ENCODE data around the gene SHH. TPM values are rescaled to one million over a fixed set of nuclear protein-coding genes. Genes with fewer than 3 reads are reported as not detected.
A peak's percentile ranks its signal among the peaks of the same experiment; 100 is the strongest.

SHH gene
- total and polyA plus RNA-seq, 3 experiments from 2014 or later = not detected

DNA sequence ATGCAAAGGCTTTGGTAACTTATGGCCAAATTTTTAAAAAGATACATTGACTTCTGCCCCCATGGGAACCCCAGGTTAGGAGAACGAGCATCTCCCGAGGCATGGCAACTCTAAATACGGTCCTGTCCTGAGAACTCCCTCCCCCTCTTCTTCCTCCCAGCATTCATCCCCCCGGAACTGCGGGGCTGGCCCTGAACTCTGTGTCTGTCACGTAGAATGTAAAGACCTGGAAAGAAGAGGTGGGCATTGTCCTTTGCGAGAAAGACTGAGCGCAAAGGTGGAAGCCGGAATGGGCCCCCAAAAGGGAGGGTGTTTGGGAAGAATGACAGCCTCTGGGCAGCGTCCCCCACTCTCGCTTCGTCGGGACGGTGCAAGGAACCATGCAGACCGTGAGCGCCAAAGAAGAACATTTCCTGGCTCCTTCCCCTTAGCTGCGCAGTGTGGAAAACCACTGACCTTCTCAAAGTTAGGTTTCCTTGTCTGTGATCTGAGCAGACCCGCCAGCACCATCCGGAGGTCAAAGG lies 21.0 kb downstream of the SHH start:
- Mint-ChIP-seq H3K27me3 (peaks cover under 1 to 2% of the 10 kb centered on the region in 2 donors), H3K27ac (no peak overlapping the region), H3K36me3 (no peaks in the 10 kb centered on the region), H3K4me1 (peaks cover 1 to 8% (median 5%) of the 10 kb centered on the region in 3 donors), H3K4me3 (no peak overlapping the region), H3K9me3 (no peaks in the 10 kb centered on the region)
- Histone ChIP-seq H3K27ac (ENCODE audit: low read depth, low read length) (no peak overlapping the region), H3K27me3 (ENCODE audit: insufficient read depth, low read length, poor library complexity, severe bottlenecking) (peaks cover 2% of the 10 kb centered on the region), H3K4me1 (ENCODE audit: insufficient read depth, low read length) (no peaks in the 10 kb centered on the region), H3K36me3 (ENCODE audit: insufficient read depth, low read length) (no peaks in the 10 kb centered on the region), H3K9me3 (ENCODE audit: low read length) (no peaks in the 10 kb centered on the region), H3K4me3 (ENCODE audit: low read length) (no peak overlapping the region)
- DNase-seq = peak in 1 of 5 donors; percentile 42
- CTCF ChIA-PET = no interaction called here
- POLR2A ChIA-PET = no interaction called here

DNA sequence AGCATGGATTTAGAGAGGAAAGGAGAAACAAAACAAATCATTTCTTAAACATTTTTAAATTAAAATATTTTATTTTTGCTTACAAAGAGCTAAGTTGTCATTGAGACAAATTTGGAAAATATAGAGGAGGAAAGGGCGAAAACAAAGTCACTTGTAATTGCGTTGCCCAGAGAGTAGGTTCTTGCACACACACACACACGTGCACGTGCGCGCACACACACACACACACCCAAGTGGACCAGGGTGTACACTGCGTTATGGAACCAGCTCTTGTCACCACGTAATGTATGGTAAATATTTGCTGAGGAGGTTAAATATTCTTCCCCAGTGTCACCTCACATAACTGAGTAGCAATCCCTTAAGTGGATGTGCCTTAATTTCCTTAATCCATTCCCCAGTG lies 21.6 kb downstream of the SHH start:
- H3K9me3 ChIP-seq (ENCODE audit: low read length) = no peaks in the 10 kb centered on the region
- H3K9me3 Mint-ChIP-seq = no peaks in the 10 kb centered on the region
- ChIA-PET CTCF (no interaction called here), POLR2A (no interaction called here)
- H3K4me1 Mint-ChIP-seq = peaks cover 7 to 13% (median 8%) of the 10 kb centered on the region in 3 donors
- peaks cover 2 to 6% of the 10 kb centered on the region in 2 donors for H3K27me3 Mint-ChIP-seq
- no peaks in the 10 kb centered on the region for H3K36me3 Mint-ChIP-seq
- H3K36me3 ChIP-seq (ENCODE audit: insufficient read depth, low read length) = no peaks in the 10 kb centered on the region
- no peak overlapping the region for H3K27ac ChIP-seq (ENCODE audit: low read depth, low read length)
- no peaks in the 10 kb centered on the region for H3K27me3 ChIP-seq (ENCODE audit: insufficient read depth, low read length, poor library complexity, severe bottlenecking)
- no peaks in the 10 kb centered on the region for H3K4me1 ChIP-seq (ENCODE audit: insufficient read depth, low read length)
- H3K4me3 ChIP-seq (ENCODE audit: low read length) = no peak overlapping the region
- H3K27ac Mint-ChIP-seq = no peak overlapping the region
- H3K4me3 Mint-ChIP-seq = no peak overlapping the region
- DNase-seq = no peak

DNA sequence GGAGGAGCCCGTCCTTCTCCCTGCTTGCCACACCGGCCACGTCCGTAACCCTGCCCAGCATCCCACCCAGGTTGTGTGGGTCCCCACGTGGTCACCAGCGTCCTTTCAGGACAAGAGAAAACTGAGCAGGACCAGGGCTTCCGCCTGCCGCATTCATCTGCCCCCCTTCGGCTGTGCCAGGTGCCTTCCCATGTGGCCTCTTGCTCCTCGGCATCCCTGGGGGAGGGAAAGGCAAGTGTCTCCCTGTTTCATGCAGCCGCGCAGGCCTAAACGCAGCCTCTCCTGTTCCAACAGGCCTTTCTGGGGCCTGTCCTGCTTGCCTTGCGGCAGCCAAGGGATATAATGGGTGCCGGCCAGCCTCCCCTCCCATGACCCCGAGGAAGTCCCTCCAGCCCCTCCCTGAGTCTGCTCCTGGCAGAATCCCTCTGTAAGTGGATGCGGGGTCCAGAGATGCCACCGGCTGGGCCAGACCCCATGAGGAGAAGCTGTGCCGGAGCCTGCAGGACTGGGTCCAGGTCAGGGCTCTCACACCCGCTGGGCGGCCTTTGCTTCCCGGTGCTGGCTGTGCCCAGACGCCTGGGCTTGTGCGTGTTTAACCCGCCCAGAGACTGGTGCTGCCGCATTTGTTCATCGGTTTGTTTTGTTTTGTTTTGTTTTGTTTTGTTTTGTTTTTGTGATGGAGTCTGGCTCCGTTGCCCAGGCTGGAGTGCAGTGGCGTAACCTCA lies 23.1 kb downstream of the SHH start:
- no peak overlapping the region for H3K4me3 Mint-ChIP-seq
- ChIA-PET CTCF (interaction anchor here (1.1 kb wide), 1 partner anchor 876 kb away, joined by 3 read pairs; no protein-coding TSS in a partner anchor), POLR2A (no interaction called here)
- H3K36me3 ChIP-seq (ENCODE audit: insufficient read depth, low read length) = no peaks in the 10 kb centered on the region
- peaks cover 5 to 9% (median 9%) of the 10 kb centered on the region in 3 donors for H3K36me3 Mint-ChIP-seq
- no peaks in the 10 kb centered on the region for H3K4me1 ChIP-seq (ENCODE audit: insufficient read depth, low read length)
- no peak overlapping the region for H3K4me3 ChIP-seq (ENCODE audit: low read length)
- no peaks in the 10 kb centered on the region for H3K9me3 Mint-ChIP-seq
- no peaks in the 10 kb centered on the region for H3K9me3 ChIP-seq (ENCODE audit: low read length)
- H3K27ac ChIP-seq (ENCODE audit: low read depth, low read length) = no peak overlapping the region
- H3K27ac Mint-ChIP-seq = peak overlapping the region in 2 of 8 donors; percentile 35 to 60
- no peaks in the 10 kb centered on the region for H3K27me3 ChIP-seq (ENCODE audit: insufficient read depth, low read length, poor library complexity, severe bottlenecking)
- peaks cover 8 to 13% (median 8%) of the 10 kb centered on the region in 3 donors for H3K4me1 Mint-ChIP-seq
- peaks cover 2 to 6% of the 10 kb centered on the region in 2 donors for H3K27me3 Mint-ChIP-seq
- no peak for DNase-seq

DNA sequence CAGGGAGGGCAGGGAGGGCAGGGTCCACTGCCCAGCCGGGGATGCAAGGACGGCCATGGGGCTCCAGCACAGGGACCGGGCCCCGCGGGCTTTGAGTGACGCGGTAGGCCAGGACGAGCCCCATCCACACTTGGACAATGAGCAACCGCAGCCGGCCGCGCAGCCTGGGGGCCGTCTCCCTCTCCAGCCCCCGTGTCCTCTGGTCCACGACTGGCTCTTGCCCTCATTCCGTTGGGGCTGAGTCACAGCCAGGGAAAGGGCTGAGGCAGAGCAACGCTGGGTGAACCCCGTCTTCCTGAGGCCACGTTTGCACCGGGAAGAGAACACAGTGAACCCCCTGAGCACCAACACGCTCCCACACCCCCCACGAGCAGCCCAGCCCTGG lies 23.7 kb downstream of the SHH start:
- H3K36me3 Mint-ChIP-seq = peaks cover 9 to 14% (median 10%) of the 10 kb centered on the region in 3 donors
- no peaks in the 10 kb centered on the region for H3K9me3 Mint-ChIP-seq
- no peak overlapping the region for H3K27ac Mint-ChIP-seq
- Histone ChIP-seq H3K9me3 (ENCODE audit: low read length) (no peaks in the 10 kb centered on the region), H3K4me1 (ENCODE audit: insufficient read depth, low read length) (no peaks in the 10 kb centered on the region), H3K36me3 (ENCODE audit: insufficient read depth, low read length) (no peaks in the 10 kb centered on the region), H3K27me3 (ENCODE audit: insufficient read depth, low read length, poor library complexity, severe bottlenecking) (no peaks in the 10 kb centered on the region), H3K27ac (ENCODE audit: low read depth, low read length) (no peak overlapping the region), H3K4me3 (ENCODE audit: low read length) (no peak overlapping the region)
- DNase-seq = no peak
- no peak overlapping the region for H3K4me3 Mint-ChIP-seq
- H3K27me3 Mint-ChIP-seq = peaks cover 2 to 6% of the 10 kb centered on the region in 2 donors
- peaks cover 8 to 13% (median 8%) of the 10 kb centered on the region in 3 donors for H3K4me1 Mint-ChIP-seq
- POLR2A ChIA-PET = no interaction called here
- CTCF ChIA-PET = no interaction called here

DNA sequence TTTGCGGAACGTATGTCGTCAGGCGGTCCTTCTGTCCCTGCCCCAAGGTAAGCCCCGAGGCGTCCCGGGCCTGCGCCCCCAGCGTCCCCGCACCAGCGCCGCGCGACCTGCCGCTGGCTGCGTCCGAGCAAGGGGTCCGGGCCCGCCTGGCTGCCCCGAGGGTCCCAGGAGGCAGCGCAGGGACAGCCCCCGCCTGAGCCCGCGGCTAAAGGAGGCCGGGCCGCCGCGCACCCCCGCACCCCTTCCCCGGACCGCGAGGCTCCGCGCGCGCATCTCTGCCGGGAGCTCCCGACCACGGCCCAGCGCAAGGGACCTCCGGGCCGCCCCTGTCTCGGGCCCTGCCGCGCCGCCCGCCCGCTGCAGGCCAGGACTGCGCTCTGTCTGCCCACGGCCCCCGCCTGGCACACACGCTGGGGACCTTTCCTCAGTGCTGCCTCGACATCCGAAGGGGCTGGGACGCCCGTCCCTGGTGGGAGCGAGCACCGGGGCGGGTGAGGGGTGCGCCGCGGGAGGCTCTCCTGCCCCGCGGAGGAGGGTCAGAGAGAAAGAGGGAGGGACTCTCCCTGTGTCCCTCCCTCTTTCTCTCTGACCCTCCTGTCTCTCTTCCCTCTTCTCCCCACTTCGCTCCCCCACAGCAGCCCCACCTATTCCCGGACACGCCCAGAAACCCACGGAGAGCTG lies 25.0 kb downstream of the SHH start:
- H3K9me3 ChIP-seq (ENCODE audit: low read length) = no peaks in the 10 kb centered on the region
- H3K27me3 ChIP-seq (ENCODE audit: insufficient read depth, low read length, poor library complexity, severe bottlenecking) = no peaks in the 10 kb centered on the region
- H3K4me3 ChIP-seq (ENCODE audit: low read length) = no peak overlapping the region
- no peak for DNase-seq
- no peak overlapping the region for H3K27ac ChIP-seq (ENCODE audit: low read depth, low read length)
- Mint-ChIP-seq H3K27ac (no peak overlapping the region), H3K27me3 (peaks cover 4 to 6% of the 10 kb centered on the region in 2 donors), H3K4me3 (peak overlapping the region in 3 of 7 donors; percentile 30 to 37 (median 32)), H3K9me3 (no peaks in the 10 kb centered on the region), H3K36me3 (peaks cover 9 to 26% (median 14%) of the 10 kb centered on the region in 3 donors), H3K4me1 (peaks cover 8 to 13% (median 11%) of the 10 kb centered on the region in 3 donors)
- POLR2A ChIA-PET = no interaction called here
- peaks cover 4% of the 10 kb centered on the region for H3K36me3 ChIP-seq (ENCODE audit: insufficient read depth, low read length)
- no peaks in the 10 kb centered on the region for H3K4me1 ChIP-seq (ENCODE audit: insufficient read depth, low read length)
- CTCF ChIA-PET = no interaction called here

DNA sequence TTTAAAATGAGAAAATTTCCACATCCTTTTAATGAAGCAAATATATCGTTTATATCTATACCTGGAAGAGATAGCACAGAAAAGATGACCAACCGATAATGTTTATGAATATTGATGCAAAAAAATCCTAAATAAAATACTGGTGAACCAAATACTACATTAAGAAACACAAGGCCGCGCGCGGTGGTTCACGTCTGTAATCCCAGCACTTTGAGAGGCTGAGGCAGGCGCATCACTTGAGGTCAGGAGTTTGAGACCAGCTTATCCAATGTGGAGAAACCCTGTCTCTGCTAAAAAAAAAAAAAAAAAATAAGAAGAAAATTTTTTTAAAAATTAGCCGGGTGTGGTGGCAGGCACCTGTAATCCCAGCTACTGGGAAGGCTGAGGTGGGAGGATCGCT lies 25.8 kb downstream of the SHH start:
- Histone ChIP-seq H3K27me3 (ENCODE audit: insufficient read depth, low read length, poor library complexity, severe bottlenecking) (no peaks in the 10 kb centered on the region), H3K27ac (ENCODE audit: low read depth, low read length) (no peak overlapping the region), H3K4me1 (ENCODE audit: insufficient read depth, low read length) (no peaks in the 10 kb centered on the region), H3K4me3 (ENCODE audit: low read length) (no peak overlapping the region), H3K9me3 (ENCODE audit: low read length) (no peaks in the 10 kb centered on the region), H3K36me3 (ENCODE audit: insufficient read depth, low read length) (peaks cover 4% of the 10 kb centered on the region)
- Mint-ChIP-seq H3K4me3 (no peak overlapping the region), H3K9me3 (no peaks in the 10 kb centered on the region), H3K4me1 (peaks cover 8 to 13% (median 11%) of the 10 kb centered on the region in 3 donors), H3K36me3 (peaks cover 9 to 34% (median 15%) of the 10 kb centered on the region in 3 donors), H3K27ac (no peak overlapping the region), H3K27me3 (peaks cover 4 to 6% of the 10 kb centered on the region in 2 donors)
- ChIA-PET POLR2A (no interaction called here), CTCF (no interaction called here)
- DNase-seq = no peak

DNA sequence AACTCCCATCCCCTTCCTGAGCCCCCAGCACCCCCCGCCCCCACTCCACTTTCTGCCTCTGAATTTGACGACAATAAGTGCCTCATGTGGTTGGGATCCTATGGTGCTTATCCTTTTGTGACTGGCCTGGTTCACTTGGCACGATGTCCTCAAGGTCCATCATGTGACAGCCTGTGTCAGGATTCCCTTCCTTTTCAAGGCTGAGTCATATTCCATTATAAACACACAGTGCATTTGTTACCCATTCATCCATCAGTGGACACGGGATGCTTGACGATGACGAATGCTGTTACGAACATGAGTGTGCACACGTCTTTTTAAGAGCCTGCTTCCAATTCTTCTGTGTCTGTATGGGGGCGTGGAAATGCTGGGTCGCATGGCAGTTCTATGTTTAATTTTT lies 26.7 kb downstream of the SHH start:
- Histone ChIP-seq H3K4me1 (ENCODE audit: insufficient read depth, low read length) (no peaks in the 10 kb centered on the region), H3K27me3 (ENCODE audit: insufficient read depth, low read length, poor library complexity, severe bottlenecking) (no peaks in the 10 kb centered on the region), H3K9me3 (ENCODE audit: low read length) (no peaks in the 10 kb centered on the region), H3K27ac (ENCODE audit: low read depth, low read length) (no peak overlapping the region), H3K36me3 (ENCODE audit: insufficient read depth, low read length) (peaks cover 4% of the 10 kb centered on the region), H3K4me3 (ENCODE audit: low read length) (no peak overlapping the region)
- H3K27ac Mint-ChIP-seq = peak overlapping the region in 1 of 8 donors; percentile 56
- POLR2A ChIA-PET = no interaction called here
- H3K4me3 Mint-ChIP-seq = no peak overlapping the region
- CTCF ChIA-PET = no interaction called here
- H3K4me1 Mint-ChIP-seq = peaks cover 8 to 13% (median 11%) of the 10 kb centered on the region in 3 donors
- H3K36me3 Mint-ChIP-seq = peaks cover 12 to 43% (median 23%) of the 10 kb centered on the region in 3 donors
- no peaks in the 10 kb centered on the region for H3K9me3 Mint-ChIP-seq
- peaks cover 4 to 6% of the 10 kb centered on the region in 2 donors for H3K27me3 Mint-ChIP-seq
- DNase-seq = no peak

DNA sequence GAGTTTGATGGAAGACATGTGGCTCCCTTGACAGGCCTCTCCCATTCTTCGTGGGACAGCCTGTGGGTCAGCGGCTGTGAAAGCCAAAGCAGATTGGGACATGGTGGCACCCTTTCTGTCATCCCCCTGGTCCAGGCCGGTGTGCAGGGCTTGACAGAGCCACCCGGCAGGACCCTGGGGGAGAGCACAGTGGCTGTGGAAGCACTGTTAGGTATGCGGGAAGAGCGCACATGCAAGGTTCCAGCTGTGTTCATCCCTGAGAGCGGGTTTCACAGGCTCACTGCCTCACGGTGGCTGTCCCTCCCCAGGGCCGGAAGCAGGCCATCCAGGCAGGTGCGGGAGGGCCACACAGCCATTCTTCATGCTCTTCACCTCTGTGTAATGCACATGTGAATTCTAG lies 29.8 kb downstream of the SHH start:
- peaks cover 5% of the 10 kb centered on the region for H3K36me3 ChIP-seq (ENCODE audit: insufficient read depth, low read length)
- Mint-ChIP-seq H3K27ac (no peak overlapping the region), H3K9me3 (no peaks in the 10 kb centered on the region), H3K36me3 (peaks cover 16 to 71% (median 33%) of the 10 kb centered on the region in 3 donors), H3K4me1 (peaks cover 3 to 11% (median 8%) of the 10 kb centered on the region in 3 donors), H3K4me3 (no peak overlapping the region), H3K27me3 (peaks cover 2 to 6% of the 10 kb centered on the region in 2 donors)
- no peak overlapping the region for H3K4me3 ChIP-seq (ENCODE audit: low read length)
- ChIA-PET CTCF (no interaction called here), POLR2A (no interaction called here)
- no peak for DNase-seq
- no peaks in the 10 kb centered on the region for H3K4me1 ChIP-seq (ENCODE audit: insufficient read depth, low read length)
- H3K27ac ChIP-seq (ENCODE audit: low read depth, low read length) = no peak overlapping the region
- no peaks in the 10 kb centered on the region for H3K9me3 ChIP-seq (ENCODE audit: low read length)
- no peaks in the 10 kb centered on the region for H3K27me3 ChIP-seq (ENCODE audit: insufficient read depth, low read length, poor library complexity, severe bottlenecking)
